Ovary (tissue), 9 donors: ENCODE data around the gene SNX8. TPM values are rescaled to one million over a fixed set of nuclear protein-coding genes. Genes with fewer than 3 reads are reported as not detected.

Experiments used
- DNase-seq, 5 donors: peaks; one replicate each; pipeline ENCODE4 v3.0.0-alpha.2; 2019 to 2020
- H3K27ac ChIP-seq, 2 donors: fragments of 200-600 bp; one replicate each; pipeline versions ENCODE4 v1.5.1 to v1.8.0; 2019 to 2022
- H3K27me3 ChIP-seq: fragments of 200-600 bp; one replicate; pipeline ENCODE4 v1.8.0; 2022
- H3K36me3 ChIP-seq: fragments of 200-600 bp; sonication (generic); one replicate; pipeline ENCODE4 v1.5.1; 2019
- H3K4me1 ChIP-seq: one replicate; pipeline ENCODE4 v1.8.1; 2013; ENCODE audit warnings: mild to moderate bottlenecking, moderate library complexity; ENCODE audit not compliant: insufficient read depth
- H3K4me3 ChIP-seq: fragments of 200-600 bp; sonication (generic); one replicate; pipeline ENCODE4 v1.5.1; 2017
- H3K9me3 ChIP-seq, 2 donors: fragments of 200-600 bp in 1 of 2; sonication (generic) in 1 of 2; one replicate each; pipeline versions ENCODE4 v1.5.1 to v1.8.1; 2013 to 2019; ENCODE audit warnings: mild to moderate bottlenecking in 1 of 2, moderate library complexity in 1 of 2
- EP300 ChIP-seq: sonication (generic); formaldehyde crosslinking; IDR thresholded peaks from one replicate; pipeline ENCODE4 v1.6.1; 2017; ENCODE audit warnings: antibody characterized with exemption
- POLR2A ChIP-seq: fragments of 450-650 bp; IDR thresholded peaks from one replicate; pipeline ENCODE4 v1.6.1; 2017; ENCODE audit warnings: antibody characterized with exemption, mild to moderate bottlenecking, moderate library complexity
- WGBS, 3 donors: extraction: QIAGEN DNeasy Blood & Tissue Kit in 1 of 3; methylation state at CpG; one replicate each; pipeline versions ENCODE4 v1.1.5 to v1.1.7; 2013 to 2017; 5-methylcytosine and 5-hydroxymethylcytosine counted together
- intact Hi-C, 4 donors: fragments of 100-400 bp; cut with DNase I; formaldehyde crosslinking; loops; one replicate each; pipeline versions ENCODE4 v1.11.0 to v1.15.1; 2022 to 2023
- polyA plus RNA-seq, 2 donors: library from polyadenylated mRNA; stranded (reverse); fragments of 200-250 nt in 1 of 2; fragments of 350-450 nt in 1 of 2; fragmentation: Illumina TruSeq in 1 of 2; extraction: RNeasy Lipid Tissue Mini Kit (QIAGEN cat#74804) in 1 of 2; gene quantifications; one replicate each; pipeline ENCODE4 v1.2.3, GENCODE V29; 2013 to 2014
- total RNA-seq, 7 donors: library from RNA; depleted of rRNA in 2 of 7; stranded (reverse); fragments of >200 nt in 2 of 7; fragmentation: NEBNext Ultra II Directional in 3 of 7; extraction: Animal tissue kit (Norgen Biotek cat#: 25700) in 3 of 7; gene quantifications; one replicate each; pipeline versions ENCODE4 v1.1.0 to v1.2.4, GENCODE V29; 2016 to 2023
- TF ChIP-seq, protein P1 (sequence below), 3 donors: fragments of 450-650 bp in 2 of 3; fragments of 200-600 bp in 1 of 3; IDR thresholded peaks; one replicate each; pipeline versions ENCODE4 v1.5.1 to v1.8.0; 2016 to 2022; ENCODE audit warnings: antibody characterized with exemption in 3 of 3, mild to moderate bottlenecking in 1 of 3
- donor health status: DM: no; HTN: no; CAD: no; lungs with moderate emphysema.
- donor health status: DM: no; HTN: no; CAD: no.
- donor health status: Bipolar disorder and iron deficiency.
- donor health status: DM: yes; HTN: yes; CAD: no.
- donor health status: DM: no; HTN: no; CAD: no.
- donor health status: DM: yes; HTN: yes; CAD: no.

Gene SNX8
- total and polyA plus RNA-seq, 9 donors, result 3.2 to 37.2 (median 19.2) TPM

DNA sequence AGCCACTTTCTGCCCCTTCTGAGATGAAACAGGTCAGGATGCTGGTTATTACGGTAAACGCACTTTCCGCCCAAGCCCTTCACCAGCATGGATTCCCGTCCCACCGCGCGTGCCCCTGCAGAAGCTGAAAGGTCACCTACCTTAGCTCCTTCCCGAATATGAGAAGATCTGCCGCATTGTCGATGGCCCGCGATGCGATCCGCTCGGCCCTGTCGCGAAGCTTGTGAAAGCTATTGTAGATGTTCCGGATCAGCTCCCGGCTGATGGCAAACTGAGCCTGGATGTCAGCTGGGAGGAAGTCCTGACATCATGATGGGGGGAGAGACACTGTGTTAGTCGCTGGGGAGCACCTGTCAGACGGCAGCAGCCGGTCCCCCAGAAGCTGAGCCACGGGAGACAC is 50.1 kb downstream of the SNX8 start:
- TF ChIP-seq EP300, result no peak
- no peak for TF ChIP-seq POLR2A
- TF ChIP-seq, protein P1, sequence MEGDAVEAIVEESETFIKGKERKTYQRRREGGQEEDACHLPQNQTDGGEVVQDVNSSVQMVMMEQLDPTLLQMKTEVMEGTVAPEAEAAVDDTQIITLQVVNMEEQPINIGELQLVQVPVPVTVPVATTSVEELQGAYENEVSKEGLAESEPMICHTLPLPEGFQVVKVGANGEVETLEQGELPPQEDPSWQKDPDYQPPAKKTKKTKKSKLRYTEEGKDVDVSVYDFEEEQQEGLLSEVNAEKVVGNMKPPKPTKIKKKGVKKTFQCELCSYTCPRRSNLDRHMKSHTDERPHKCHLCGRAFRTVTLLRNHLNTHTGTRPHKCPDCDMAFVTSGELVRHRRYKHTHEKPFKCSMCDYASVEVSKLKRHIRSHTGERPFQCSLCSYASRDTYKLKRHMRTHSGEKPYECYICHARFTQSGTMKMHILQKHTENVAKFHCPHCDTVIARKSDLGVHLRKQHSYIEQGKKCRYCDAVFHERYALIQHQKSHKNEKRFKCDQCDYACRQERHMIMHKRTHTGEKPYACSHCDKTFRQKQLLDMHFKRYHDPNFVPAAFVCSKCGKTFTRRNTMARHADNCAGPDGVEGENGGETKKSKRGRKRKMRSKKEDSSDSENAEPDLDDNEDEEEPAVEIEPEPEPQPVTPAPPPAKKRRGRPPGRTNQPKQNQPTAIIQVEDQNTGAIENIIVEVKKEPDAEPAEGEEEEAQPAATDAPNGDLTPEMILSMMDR (IDR thresholded peaks at IDR 0.05), result no peak

DNA sequence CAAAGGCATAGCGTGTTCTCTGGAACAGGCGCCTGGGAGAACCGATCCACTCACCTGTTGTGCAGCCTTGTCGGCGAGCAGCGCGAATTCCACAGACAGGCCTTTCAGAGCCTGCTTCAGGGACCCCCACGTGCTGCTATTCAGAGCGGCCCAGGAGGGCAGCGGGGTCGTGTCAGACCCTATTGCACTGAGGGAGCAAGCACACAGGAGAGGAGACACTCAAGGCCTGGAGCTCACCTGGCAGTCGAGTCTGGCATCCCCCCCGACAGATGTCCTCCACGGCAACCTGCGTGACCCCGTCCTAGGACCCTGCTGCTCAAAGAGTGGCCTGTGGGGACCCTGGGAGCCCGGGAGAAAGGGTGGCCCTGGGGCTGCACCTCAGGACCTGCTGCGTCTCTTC is 51.1 kb downstream of the SNX8 start:
- no peak for DNase-seq
- H3K36me3 ChIP-seq, result no peaks in the 10 kb centered on the region
- 86 to 90% (median 90%) methylated on average over 18 of the region's 18 CpGs for WGBS, 3 donors

More for the DNA sequence above, 50.1 kb downstream of the SNX8 start:
- Histone ChIP-seq H3K36me3 (no peaks in the 10 kb centered on the region), H3K4me1 (no peaks in the 10 kb centered on the region), H3K9me3 (no peaks in the 10 kb centered on the region), H3K4me3 (no peak overlapping the region), H3K27ac (no peak overlapping the region), H3K27me3 (no peaks in the 10 kb centered on the region)
- WGBS, 3 donors, result 95 to 98% (median 97%) methylated on average over 23 of the region's 23 CpGs
- no peak for DNase-seq
- intact Hi-C loops, result no loop called here

DNA sequence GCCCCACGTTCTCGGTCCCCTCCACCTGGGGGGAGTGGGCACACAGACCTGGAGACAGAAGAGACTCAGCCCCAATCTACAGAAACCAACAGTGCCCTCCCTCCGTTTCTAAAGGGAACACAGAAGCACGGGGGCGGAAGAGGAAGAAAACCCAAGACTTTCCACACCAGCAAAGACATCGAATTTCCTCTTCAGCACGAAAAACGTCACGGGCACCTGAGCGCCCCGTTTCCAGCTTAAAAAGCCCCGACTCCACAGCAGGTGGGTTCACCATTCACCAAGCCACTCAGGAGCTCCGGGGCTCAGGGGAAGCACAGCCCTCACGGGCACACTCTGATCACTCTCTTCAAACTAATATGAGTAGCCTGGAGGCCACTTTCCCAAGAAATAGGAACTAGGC is 52.6 kb downstream of the SNX8 start:
- no peaks in the 10 kb centered on the region for H3K36me3 ChIP-seq
- no peaks in the 10 kb centered on the region for H3K27me3 ChIP-seq
- TF ChIP-seq EP300 (no peak), POLR2A (no peak)
- TF ChIP-seq, protein P1 (IDR thresholded peaks at IDR 0.05), result no peak
- WGBS, 3 donors, result 87 to 92% (median 92%) methylated on average over 14 of the region's 14 CpGs
- no peak for DNase-seq
- intact Hi-C loops, result no loop called here
- no peak overlapping the region for H3K27ac ChIP-seq
- no peaks in the 10 kb centered on the region for H3K9me3 ChIP-seq
- H3K4me3 ChIP-seq, result no peak overlapping the region
- H3K4me1 ChIP-seq, result no peaks in the 10 kb centered on the region

More for the DNA sequence above, 51.1 kb downstream of the SNX8 start:
- Histone ChIP-seq H3K27ac (no peak overlapping the region), H3K9me3 (no peaks in the 10 kb centered on the region), H3K27me3 (no peaks in the 10 kb centered on the region), H3K4me1 (no peaks in the 10 kb centered on the region), H3K4me3 (no peak overlapping the region)
- no peak for TF ChIP-seq EP300
- no peak for TF ChIP-seq POLR2A
- intact Hi-C loops, result no loop called here

DNA sequence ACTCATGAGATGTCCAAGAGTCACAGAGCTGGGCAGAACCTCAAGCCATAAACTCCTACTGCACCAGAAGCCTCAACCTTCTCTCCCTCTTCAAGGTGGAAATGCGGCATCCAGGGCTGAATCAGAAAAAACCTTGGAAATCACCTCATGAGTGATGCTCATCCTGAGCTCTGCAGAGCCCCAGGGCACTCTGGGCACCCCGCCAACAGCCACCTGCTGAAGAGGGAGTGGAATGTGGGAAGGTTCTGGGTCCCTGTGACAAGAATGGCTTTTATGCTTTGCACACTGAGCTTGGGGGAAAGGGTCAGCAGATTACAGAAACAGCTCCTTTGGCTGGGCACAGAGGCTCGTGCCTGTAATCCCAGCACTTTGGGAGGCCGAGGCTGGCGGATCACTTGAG is 53.4 kb downstream of the SNX8 start:
- Histone ChIP-seq H3K4me3 (no peak overlapping the region), H3K9me3 (no peaks in the 10 kb centered on the region), H3K36me3 (no peaks in the 10 kb centered on the region), H3K4me1 (no peaks in the 10 kb centered on the region), H3K27ac (no peak overlapping the region), H3K27me3 (no peaks in the 10 kb centered on the region)
- no peak for TF ChIP-seq EP300
- no peak for DNase-seq
- WGBS, 3 donors, result 63 to 74% (median 72%) methylated on average over 5 of the region's 5 CpGs
- intact Hi-C loops, result no loop called here

DNA sequence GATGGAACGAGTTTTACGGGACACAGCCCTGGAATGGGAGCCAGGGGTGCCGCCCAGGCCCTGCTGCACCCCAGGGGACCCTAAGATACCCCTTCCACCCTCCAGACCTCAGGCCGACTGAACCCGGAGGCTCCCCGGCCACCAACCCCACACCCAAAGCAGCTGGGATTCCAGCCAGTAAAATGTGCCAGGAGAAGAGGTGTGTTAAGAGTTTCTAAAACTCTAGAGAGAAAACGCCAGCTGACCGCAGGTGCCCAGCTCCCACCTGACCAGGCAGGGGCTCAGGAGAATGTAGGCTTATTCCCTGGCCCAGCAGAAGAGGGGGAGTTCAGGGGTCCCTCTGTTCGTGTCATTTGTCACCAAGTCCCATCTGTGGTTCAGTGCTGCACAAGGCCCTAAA is 54.8 kb downstream of the SNX8 start:
- 91 to 93% (median 91%) methylated on average over 9 of the region's 9 CpGs for WGBS, 3 donors
- Histone ChIP-seq H3K4me3 (no peak overlapping the region), H3K27me3 (no peaks in the 10 kb centered on the region), H3K4me1 (no peaks in the 10 kb centered on the region), H3K36me3 (no peaks in the 10 kb centered on the region), H3K27ac (no peak overlapping the region), H3K9me3 (no peaks in the 10 kb centered on the region)
- TF ChIP-seq, protein P1 (IDR thresholded peaks at IDR 0.05), result no peak
- TF ChIP-seq POLR2A (no peak), EP300 (no peak)
- intact Hi-C loops, result loop anchor here in 1 of 4 donors (10.0 kb wide), 1 partner anchor 85 kb away; no protein-coding TSS in a partner anchor
- no peak for DNase-seq
